Stimulated activated naive CD8-positive, alpha-beta T cell treated with anti-CD3 and anti-CD28 coated beads, Interleukin-15, Interleukin-2, amounts not matched to agents 100 U/mL and 50 U/mL, for 24 hours (primary cell): ENCODE results near the gene IL16.
"Not testable (repeated sequence)": the region's sequence is repeated elsewhere in the genome, so short reads cannot be mapped to it uniquely, and the experiment has no call there.

Experiments used
- ATAC-seq: fragments of 150-1000 bp; cut with Tn5 transposase; one replicate; pipeline ENCODE4 v1.10.0; 2021
- DNase-seq: peaks from one replicate; pipeline ENCODE4 v3.0.0; 2021

IL16 gene

DNA sequence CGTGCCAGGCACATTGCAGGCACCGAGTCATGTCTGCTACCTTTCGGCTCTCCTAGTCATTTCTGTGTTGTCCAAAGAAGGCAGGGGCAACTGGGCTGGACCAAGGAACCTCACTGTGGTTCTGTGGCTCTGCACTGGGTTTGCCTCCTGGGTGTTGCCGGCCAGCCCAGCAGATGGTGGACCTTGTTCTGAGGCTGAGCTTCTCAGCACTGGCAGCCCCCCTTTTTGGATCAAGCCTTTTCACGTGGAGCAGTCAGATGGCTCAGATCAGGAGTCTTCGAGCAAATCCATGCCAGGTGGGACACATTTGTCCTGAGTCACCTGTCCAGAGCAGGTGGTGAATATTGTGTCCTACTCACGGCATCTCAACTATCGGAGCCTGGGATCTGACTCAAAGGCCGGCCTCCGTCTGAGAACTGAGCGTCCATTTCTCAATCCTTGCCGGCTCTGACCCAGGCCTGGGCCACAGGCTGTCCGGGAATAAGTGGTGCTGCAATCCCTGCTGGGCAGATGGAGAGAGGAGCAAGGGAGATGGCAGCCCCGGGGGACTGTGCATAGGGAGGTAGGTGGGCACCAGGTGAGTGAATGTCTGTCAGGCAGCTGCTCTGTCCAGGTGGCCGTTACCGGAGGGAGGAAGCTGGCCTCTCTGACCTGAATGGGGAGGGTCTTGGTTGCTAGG lies at the start of gene IL16:
IL16 (plus strand) TSS at position 304 of the 679 bp plus-strand sequence. CDS start 28,521 bp downstream, outside the sequence.
- no peak for ATAC-seq
- no peak for DNase-seq

DNA sequence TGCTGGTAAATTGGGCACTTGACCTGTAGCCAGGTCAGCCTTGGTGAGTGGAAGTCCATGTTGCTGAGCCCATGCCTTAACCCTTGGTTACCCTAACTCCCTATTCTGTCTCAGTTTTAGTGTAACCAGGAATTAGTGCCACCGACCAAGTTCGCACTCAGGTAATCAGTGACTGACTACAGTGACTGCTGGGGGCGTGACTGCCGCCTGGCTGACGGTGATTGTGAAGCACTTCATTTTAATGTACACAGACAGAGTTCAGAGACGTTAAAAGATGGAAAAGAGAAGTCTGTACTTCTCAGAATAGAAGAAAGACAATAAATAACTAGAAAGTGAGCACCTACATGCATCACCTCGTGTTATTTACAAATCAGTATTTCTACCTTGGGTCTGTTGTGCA lies 45.3 kb upstream of the IL16 start:
- no peak for DNase-seq
- no peak for ATAC-seq

- ATAC-seq (no peak), DNase-seq (no peak)
Measured at GRCh38 chr15:81152339-81152738, 44.3 kb upstream of the IL16 start.

GRCh38 chr15:81152799-81153198 lies 43.9 kb upstream of the IL16 start:
- no peak for DNase-seq
- ATAC-seq = no peak

DNA sequence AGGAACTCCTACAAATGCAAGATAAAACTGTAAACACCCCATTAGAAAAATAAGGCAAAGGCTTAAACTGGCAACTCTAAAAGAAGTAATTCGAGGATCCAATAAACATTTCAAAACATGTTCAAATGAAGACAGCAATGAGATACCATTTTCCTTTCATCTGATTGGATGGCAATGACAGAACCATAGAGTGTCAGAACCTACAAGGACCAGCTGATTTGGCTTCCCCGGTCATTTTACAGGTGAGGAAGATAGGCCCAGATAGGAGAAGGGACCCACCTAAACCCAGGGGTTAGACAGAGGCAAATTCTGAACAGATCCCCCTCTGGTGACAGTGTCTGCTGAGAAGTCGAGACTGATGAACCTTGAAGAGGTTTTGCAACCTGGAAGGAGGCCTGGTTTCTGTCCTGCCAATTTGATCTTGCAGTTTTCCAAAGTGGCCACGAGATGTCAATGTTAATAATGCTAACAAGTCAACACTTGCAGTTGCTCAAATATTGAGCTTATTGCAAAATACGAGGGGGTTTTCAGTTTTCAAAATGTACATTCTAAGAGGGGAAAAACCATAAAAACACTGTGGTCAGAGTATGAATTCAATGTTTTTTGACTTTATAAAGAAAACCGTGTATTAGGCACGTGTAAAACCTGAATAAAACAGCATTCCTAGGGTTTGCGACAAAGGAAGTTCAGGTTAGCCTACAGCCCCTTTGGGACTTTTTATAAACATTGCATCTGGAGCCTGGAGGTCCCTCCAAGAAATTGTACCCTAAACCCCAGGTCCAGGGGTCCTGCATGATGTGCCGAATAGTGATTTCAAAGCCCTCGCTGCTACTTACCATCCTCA lies 41.1 kb upstream of the IL16 start:
- ATAC-seq (no peak), DNase-seq (no peak)

GRCh38 chr15:81156324-81156723 lies 40.4 kb upstream of the IL16 start:
- ATAC-seq = no peak

DNA sequence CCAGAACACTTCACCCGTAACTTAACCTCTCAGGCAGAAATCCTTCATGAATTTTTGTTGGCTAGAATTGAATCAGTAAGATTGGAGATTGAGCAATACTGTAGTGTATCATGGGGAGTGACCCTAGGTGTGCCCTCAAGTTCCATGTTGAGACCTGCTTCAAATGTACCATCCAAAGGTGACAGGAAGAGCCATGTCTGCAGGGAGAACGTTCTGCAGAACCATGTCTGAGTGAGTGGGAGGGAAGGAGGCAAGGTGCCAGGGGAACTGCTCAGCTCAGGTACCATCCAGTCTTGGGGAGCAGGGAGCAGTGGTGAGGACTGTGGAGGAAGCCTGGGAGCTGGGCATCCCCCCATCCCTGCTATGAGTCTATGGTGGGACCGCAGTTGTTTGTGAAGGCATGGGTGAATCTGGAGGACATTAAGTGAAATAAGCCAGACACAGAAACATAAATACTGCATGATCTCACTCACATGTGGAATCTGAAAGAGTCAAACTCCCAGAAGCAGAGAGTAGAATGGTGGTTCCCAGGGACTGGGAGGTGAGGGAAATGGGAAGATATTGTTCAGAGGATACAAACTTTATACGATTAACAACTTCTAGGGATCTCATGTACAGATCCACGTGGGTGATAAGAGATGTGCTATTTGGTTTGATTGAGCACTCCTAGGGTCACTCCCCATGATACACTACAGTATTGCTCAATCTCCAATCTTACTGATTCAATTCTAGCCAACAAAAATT lies 39.3 kb upstream of the IL16 start:
- DNase-seq (no peak), ATAC-seq (no peak)

More at GRCh38 chr15:81156324-81156723, 40.4 kb upstream of the IL16 start:
- no peak for DNase-seq

- ATAC-seq (no peak), DNase-seq (no peak)
Measured at GRCh38 chr15:81157939-81158223, 38.8 kb upstream of the IL16 start.

- ATAC-seq = not testable (repeated sequence)
Measured at GRCh38 chr15:81158561-81158960, 38.1 kb upstream of the IL16 start.

GRCh38 chr15:81160312-81161159 lies 36.1 kb upstream of the IL16 start:
- ATAC-seq = no peak
- DNase-seq = no peak

More at GRCh38 chr15:81158561-81158960, 38.1 kb upstream of the IL16 start:
- not testable (repeated sequence) for DNase-seq

GRCh38 chr15:81161160-81161673 lies 35.5 kb upstream of the IL16 start:
- DNase-seq = peak; percentile 13

DNA sequence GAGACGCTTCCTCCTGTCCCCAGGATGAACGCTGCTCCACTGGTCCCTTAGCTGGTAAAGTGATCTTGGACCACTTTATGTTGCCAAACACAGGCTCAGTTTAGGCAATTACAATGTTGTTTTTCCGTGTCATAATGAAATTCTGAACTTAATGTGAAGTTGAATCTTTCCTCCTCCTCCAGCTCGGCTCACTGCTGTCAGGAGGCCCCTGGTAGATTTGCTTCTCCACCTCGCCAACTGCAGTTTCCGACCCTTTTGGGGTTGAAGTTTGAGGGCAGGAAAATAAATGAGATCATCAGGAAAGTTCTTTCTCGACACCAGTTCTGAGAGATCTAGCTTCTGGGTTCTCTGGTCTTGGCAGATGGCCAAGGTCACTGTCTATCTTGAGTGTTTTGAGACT lies 34.8 kb upstream of the IL16 start:
- peak; percentile 43 for ATAC-seq
- peak; percentile 17 for DNase-seq

More at GRCh38 chr15:81161160-81161673, 35.5 kb upstream of the IL16 start:
- peak; percentile 28 for ATAC-seq

- ATAC-seq (no peak), DNase-seq (no peak)
Measured at GRCh38 chr15:81163961-81164800, 32.5 kb upstream of the IL16 start.

DNA sequence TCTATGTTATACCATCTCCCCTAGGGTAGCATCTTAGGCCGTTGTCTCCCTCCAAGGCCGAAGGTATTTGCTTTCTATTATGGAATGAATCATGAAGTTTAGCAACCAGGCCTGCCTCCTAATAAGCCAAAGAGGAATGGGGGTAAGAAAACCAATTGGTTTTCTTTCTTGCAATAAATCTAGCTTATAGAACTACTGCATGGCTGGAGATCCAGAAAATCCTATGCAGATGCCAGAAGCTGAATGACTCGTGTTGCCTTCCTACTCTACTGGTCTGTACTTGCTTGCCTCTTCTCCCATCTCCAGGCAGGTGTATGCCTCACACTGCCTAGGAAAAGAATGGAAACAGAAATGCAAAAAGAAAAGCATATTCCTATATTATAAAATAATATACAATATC lies 31.1 kb upstream of the IL16 start:
- DNase-seq = no peak

DNA sequence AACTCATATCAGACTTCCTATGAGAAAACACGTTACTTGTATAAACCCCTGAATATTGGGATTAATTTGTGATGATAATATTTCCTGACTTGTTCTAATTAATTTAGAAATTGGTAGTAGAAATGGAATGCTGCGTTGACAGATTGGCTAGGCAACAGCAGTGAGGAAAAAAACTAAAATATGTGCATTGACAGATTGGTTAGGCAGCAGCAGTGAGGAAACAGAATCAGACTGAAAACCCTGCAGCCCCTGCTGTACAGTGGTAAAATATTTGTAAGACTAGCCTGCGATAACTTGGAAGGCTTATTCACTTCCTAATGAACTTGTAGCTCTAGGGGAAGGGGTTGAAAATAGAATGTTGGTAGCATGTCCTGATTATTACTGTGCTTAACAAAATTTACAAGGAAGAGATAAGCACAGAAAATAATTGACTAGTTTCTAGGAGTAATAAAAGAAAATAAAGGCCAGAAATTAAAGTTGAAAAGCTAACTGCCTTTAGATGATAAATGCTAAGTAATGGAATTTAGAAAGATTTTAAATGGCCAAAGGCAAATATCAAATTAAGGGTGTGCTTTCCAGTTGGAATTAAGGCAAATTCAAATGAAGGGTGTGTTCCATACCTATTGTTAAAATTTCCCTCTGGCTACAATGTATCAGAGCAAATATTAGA lies 29.9 kb upstream of the IL16 start:
- no peak for DNase-seq
- ATAC-seq = no peak

More for the DNA sequence above, 31.1 kb upstream of the IL16 start:
- no peak for ATAC-seq

DNA sequence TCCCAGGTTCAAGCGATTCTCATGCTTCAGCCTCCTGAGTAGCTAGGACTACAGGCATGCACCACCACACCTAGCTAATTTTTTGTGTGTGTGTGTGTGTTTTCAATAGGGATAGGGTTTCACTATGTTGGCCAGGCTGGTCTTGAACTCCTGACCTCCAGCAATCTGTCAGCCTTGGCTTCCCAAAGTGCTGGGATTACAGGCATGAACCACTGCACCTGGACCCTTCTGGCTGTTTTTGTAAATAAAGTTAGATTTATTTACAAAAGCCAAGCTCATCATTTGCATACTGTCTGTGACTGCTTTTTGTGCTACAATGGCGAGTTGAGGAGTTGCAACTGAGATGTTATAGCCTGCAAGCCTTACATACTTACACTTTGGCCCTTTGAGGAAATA lies 28.6 kb upstream of the IL16 start:
- DNase-seq = no peak
- no peak for ATAC-seq

DNA sequence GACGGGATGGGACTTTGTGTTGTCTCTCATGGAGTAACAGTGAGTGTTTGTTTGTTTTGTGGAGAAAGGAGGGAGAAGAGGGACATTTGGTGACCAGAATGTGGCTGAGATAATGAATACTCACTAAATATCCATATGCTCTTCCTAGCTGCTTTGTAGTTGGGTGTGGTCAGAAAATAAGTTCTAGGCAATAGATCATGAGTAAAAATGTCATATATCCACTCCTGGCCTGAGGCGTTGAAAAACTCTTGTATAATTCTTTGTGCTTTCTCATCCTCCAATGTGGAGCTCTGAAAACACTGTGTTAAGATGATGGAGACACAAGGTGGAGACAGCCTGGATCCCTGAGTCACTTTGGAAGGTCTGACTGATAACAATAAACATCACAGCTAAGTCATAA lies 28.0 kb upstream of the IL16 start:
- ATAC-seq (no peak), DNase-seq (no peak)

GRCh38 chr15:81170511-81170910 lies 26.2 kb upstream of the IL16 start:
- ATAC-seq (no peak), DNase-seq (no peak)

DNA sequence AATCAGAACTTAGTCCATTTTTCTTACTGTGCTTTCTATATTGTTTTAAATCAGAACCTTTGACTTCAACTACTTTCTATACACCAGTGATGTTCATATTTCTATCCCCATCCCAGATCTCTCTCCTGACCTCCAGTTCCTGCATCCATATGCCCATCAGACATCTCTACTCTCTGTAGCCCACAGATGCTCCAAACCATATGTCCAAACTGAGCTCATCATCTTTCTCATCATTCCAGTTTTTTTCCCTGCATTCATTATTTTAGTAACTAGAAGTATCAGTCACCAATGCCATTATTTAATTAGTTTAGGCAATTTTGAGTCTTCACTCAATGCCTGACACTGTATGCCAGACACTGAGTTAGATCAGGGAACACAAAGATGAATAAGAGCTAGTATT lies 25.4 kb upstream of the IL16 start:
- DNase-seq (no peak), ATAC-seq (no peak)

DNA sequence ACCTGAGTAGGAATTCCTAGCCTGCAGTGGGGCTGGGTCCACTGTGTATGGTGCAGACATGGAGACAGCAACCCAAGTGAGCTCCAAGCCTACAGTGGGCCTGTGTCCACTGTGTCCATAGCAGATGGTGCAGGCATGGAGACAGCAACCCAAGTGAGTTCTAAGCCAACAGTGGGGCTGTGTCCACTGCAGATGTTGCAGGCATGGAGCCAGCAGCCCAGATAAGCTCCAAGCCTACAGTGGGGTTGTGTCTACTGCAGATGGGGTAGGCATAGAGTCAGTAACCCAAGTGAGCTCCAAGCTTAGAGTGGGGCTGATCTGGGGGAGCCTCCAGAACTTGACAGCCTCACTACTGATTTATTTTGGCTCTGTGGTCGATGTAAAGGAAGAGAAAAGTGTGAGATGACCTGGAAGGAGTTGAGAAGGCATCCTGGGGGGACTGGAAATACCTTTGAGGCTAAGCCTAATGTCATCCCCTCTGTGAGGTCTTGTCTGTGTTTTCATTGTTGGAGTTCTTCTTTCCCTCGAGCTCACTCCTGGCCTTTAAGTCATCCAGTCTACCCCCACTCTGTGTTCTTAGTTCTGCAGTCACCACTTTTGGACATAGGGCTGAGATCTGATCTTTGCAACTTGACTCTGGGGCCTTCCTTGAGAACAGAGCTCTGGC lies 22.4 kb upstream of the IL16 start:
- DNase-seq (no peak), ATAC-seq (peak; percentile 21)
